HepG2 (cell line): ENCODE results near the gene SNRNP27. TPM values are rescaled to one million over a fixed set of nuclear protein-coding genes. Genes with fewer than 3 reads are reported as not detected.

Experiments
- BCL3 ChIP-seq: sonication (generic); formaldehyde crosslinking; IDR thresholded peaks from 2 replicates; pipeline ENCODE4 v1.5.1; 2020; ENCODE audit warnings: mild to moderate bottlenecking, missing genetic modification reagents, moderate library complexity
- KMT2A ChIP-seq: sonication (generic); formaldehyde crosslinking; IDR thresholded peaks from 2 replicates; pipeline ENCODE4 v1.4.0; 2020; ENCODE audit warnings: missing genetic modification reagents
- RBFOX2 ChIP-seq: fragments of 200-400 bp; formaldehyde crosslinking; IDR thresholded peaks from 2 replicates; pipeline ENCODE4 v1.6.1; 2017; ENCODE audit warnings: low read depth, mild to moderate bottlenecking, low read length
- SNAPC5 ChIP-seq: sonication (generic); formaldehyde crosslinking; IDR thresholded peaks from 2 replicates; pipeline ENCODE4 v1.8.1; 2023; ENCODE audit warnings: mild to moderate bottlenecking, missing genetic modification reagents, borderline replicate concordance
- THAP9 ChIP-seq: sonication (generic); formaldehyde crosslinking; IDR thresholded peaks from 2 replicates; pipeline ENCODE4; 2020; ENCODE audit warnings: missing genetic modification reagents, mild to moderate bottlenecking, borderline replicate concordance
- ZFAT ChIP-seq: sonication (generic); formaldehyde crosslinking; conservative IDR thresholded peaks from 2 replicates; pipeline ENCODE4 v1.8.1; 2023; ENCODE audit warnings: missing genetic modification reagents, inconsistent platforms
- ZNF335 ChIP-seq: sonication (generic); formaldehyde crosslinking; IDR thresholded peaks from 2 replicates; pipeline ENCODE4 v1.4.0; 2020; ENCODE audit warnings: missing genetic modification reagents
- ZNF609 ChIP-seq: sonication (generic); formaldehyde crosslinking; IDR thresholded peaks from 2 replicates; pipeline ENCODE4 v1.4.0; 2020; ENCODE audit warnings: mild to moderate bottlenecking, missing genetic modification reagents, borderline replicate concordance
- ZNF781 ChIP-seq: sonication (generic); formaldehyde crosslinking; IDR thresholded peaks from 2 replicates; pipeline ENCODE4 v1.5.1; 2020; ENCODE audit warnings: borderline replicate concordance, mild to moderate bottlenecking, missing genetic modification reagents; ENCODE audit errors: not compliant biosample characterization
- polyA plus RNA-seq, 8 experiments: library from polyadenylated mRNA; depleted of rRNA in 3 of 8; stranded (reverse) in 7 of 8; unstranded in 1 of 8; fragments of >200 nt; fragmentation: Illumina TruSeq in 4 of 8; extraction: Trizol in 4 of 8; gene quantifications; 2 replicates each; pipeline versions ENCODE4 v1.2.1 to v1.2.3, GENCODE V29; 2011 to 2016; ENCODE audit warnings: low read depth in 4 of 8, missing spikeins in 1 of 8, mixed read lengths in 1 of 8; ENCODE audit not compliant: insufficient read depth in 1 of 8
- total RNA-seq, 5 experiments: library from RNA; depleted of rRNA; stranded (reverse); fragments of >200 nt; fragmentation: Illumina TruSeq; extraction: Trizol; gene quantifications; 2 replicates each; pipeline ENCODE4 v1.2.3, GENCODE V29; 2016; ENCODE audit warnings: low read depth in 1 of 5
- TF ChIP-seq, protein P1 (sequence below): sonication (generic); formaldehyde crosslinking; IDR thresholded peaks from 2 replicates; pipeline ENCODE4 v1.4.0; 2020; ENCODE audit warnings: missing genetic modification reagents, borderline replicate concordance
- TF ChIP-seq, protein P2 (sequence below): sonication (generic); formaldehyde crosslinking; IDR thresholded peaks from 2 replicates; pipeline ENCODE4 v1.4.0; 2020; ENCODE audit warnings: low read depth, mild to moderate bottlenecking, missing genetic modification reagents
- TF ChIP-seq, protein P3 (sequence below): sonication (generic); formaldehyde crosslinking; IDR thresholded peaks from 2 replicates; pipeline ENCODE4 v1.4.0; 2020; ENCODE audit warnings: mild to moderate bottlenecking, missing genetic modification reagents

The SNRNP27 gene
- total and polyA plus RNA-seq, 2 of the 13 experiments (the other 11 are each of a cell fraction or from before 2014, with no cell fraction given) = 49.8 to 54.6 TPM

DNA sequence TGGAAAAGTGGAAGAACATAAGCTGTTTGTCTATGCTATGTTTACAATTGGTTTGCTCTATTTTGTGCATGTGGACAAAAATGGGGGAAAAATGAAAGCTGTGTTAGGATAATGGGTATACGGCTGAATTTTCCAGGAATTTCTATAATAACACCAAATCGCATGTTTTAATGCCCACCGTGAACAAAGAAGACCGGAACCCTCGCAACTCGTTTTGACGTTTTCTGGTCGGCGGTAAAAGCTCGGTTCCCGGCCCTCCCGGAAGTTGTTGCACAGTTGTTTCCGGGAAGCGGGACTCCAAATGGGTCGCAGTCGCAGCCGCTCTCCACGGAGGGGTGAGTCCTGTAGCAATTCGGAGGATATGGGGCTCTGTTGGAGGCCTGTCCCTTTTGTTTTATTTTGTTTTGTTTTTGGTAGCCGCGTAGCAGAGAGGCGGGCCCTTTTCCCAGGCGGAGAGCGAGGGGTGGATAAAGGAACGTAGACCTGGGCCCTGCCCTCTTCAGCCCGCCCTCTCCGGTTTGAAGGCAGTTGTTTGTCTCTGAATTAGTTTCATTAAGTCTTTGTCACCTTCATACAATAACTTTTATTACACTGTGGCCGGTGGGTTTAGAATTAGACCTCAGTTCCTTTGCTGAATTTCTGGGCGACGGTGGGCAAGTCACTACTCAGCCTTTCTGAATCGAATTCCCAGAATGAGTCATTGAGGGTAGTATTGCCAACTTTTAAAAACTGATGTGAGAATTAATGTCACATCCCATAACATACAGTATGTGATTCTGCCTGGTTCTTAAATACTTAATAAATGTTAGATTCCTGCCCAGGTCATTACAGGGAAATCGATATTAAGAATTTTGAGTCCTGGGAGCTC, at the start of gene SNRNP27 (continued):
- peak; percentile 95 for TF ChIP-seq ZNF781 (CRISPR knock-in tag)
- TF ChIP-seq BCL3 (CRISPR knock-in tag) = peak; percentile 48
- peak; percentile 78 for TF ChIP-seq RBFOX2
- peak; percentile 97 for TF ChIP-seq KMT2A (CRISPR knock-in tag)
- TF ChIP-seq ZNF335 (CRISPR knock-in tag) = peak; percentile 95
- TF ChIP-seq, protein P1, sequence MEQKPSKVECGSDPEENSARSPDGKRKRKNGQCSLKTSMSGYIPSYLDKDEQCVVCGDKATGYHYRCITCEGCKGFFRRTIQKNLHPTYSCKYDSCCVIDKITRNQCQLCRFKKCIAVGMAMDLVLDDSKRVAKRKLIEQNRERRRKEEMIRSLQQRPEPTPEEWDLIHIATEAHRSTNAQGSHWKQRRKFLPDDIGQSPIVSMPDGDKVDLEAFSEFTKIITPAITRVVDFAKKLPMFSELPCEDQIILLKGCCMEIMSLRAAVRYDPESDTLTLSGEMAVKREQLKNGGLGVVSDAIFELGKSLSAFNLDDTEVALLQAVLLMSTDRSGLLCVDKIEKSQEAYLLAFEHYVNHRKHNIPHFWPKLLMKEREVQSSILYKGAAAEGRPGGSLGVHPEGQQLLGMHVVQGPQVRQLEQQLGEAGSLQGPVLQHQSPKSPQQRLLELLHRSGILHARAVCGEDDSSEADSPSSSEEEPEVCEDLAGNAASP (CRISPR knock-in tag) = peak; percentile 84
- peak; percentile 77; the same call in 1 of the 2 replicates for TF ChIP-seq SNAPC5
- peak; percentile 82; the same call in 1 of the 2 replicates for TF ChIP-seq ZFAT (CRISPR knock-in tag)
- TF ChIP-seq, protein P2, sequence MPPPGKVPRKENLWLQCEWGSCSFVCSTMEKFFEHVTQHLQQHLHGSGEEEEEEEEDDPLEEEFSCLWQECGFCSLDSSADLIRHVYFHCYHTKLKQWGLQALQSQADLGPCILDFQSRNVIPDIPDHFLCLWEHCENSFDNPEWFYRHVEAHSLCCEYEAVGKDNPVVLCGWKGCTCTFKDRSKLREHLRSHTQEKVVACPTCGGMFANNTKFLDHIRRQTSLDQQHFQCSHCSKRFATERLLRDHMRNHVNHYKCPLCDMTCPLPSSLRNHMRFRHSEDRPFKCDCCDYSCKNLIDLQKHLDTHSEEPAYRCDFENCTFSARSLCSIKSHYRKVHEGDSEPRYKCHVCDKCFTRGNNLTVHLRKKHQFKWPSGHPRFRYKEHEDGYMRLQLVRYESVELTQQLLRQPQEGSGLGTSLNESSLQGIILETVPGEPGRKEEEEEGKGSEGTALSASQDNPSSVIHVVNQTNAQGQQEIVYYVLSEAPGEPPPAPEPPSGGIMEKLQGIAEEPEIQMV (CRISPR knock-in tag) = peak; percentile 29; the same call in 1 of the 2 replicates
- no peak for TF ChIP-seq ZNF609 (CRISPR knock-in tag)
- TF ChIP-seq, protein P3, sequence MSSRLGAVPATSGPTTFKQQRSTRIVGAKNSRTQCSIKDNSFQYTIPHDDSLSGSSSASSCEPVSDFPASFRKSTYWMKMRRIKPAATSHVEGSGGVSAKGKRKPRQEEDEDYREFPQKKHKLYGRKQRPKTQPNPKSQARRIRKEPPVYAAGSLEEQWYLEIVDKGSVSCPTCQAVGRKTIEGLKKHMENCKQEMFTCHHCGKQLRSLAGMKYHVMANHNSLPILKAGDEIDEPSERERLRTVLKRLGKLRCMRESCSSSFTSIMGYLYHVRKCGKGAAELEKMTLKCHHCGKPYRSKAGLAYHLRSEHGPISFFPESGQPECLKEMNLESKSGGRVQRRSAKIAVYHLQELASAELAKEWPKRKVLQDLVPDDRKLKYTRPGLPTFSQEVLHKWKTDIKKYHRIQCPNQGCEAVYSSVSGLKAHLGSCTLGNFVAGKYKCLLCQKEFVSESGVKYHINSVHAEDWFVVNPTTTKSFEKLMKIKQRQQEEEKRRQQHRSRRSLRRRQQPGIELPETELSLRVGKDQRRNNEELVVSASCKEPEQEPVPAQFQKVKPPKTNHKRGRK = peak; percentile 91
- TF ChIP-seq THAP9 (CRISPR knock-in tag) = peak; percentile 86; the same call in 1 of the 2 replicates
